BJ (cell line): ENCODE data around the gene SNX15. TPM values are rescaled to one million over a fixed set of nuclear protein-coding genes. Genes with fewer than 3 reads are reported as not detected.

Experiments used
- CTCF ChIA-PET: fragments of 350-600 bp; formaldehyde crosslinking; extraction: SDS; loops from one replicate; lab custom pipeline; 2021; ENCODE audit warnings: antibody characterized with exemption, inconsistent platforms; lab: Yijun Ruan, JAX
- POLR2A ChIA-PET: fragments of 300-600 bp; sonication (Branson Sonifier 250); formaldehyde crosslinking; extraction: SDS; loops from one replicate; lab custom pipeline; 2021; ENCODE audit warnings: antibody characterized with exemption; lab: Charles Lee
- DNase-seq: peaks from one replicate; pipeline ENCODE4 v3.0.0-alpha.2; 2011; ENCODE audit warnings: low read depth
- H3K27me3 ChIP-seq: 2 replicates; pipeline ENCODE4 v1.6.0; 2011; ENCODE audit warnings: low read length; ENCODE audit not compliant: control insufficient read depth, insufficient read depth
- H3K36me3 ChIP-seq: 2 replicates; pipeline ENCODE4 v1.5.1; 2011; ENCODE audit warnings: low read length; ENCODE audit not compliant: control insufficient read depth, insufficient read depth
- H3K4me3 ChIP-seq: 2 replicates; pipeline ENCODE4 v1.5.1; 2011; ENCODE audit warnings: low read depth, mild to moderate bottlenecking, control low read depth, low read length
- CTCF ChIP-seq: IDR thresholded peaks from 2 replicates; pipeline ENCODE4 v1.5.1; 2011; ENCODE audit warnings: low read depth, mild to moderate bottlenecking, control low read depth, inconsistent platforms, low read length, moderate library complexity; ENCODE audit not compliant: insufficient read depth
- polyA plus RNA-seq: library from polyadenylated mRNA; depleted of rRNA; stranded (reverse); fragments of >200 nt; gene quantifications from 2 replicates; pipeline ENCODE4 v1.2.3, GENCODE V29; 2011; rRNA removed
- small RNA-seq: library from RNA; depleted of rRNA; stranded (forward); fragments of <200 nt; gene quantifications from one replicate; pipeline ENCODE3, GENCODE V24; 2012; ENCODE audit warnings: low replicate concordance, low read depth; ENCODE audit not compliant: insufficient read length

SNX15 gene
- polyA plus RNA-seq, 1 experiment = 15.3 TPM

DNA sequence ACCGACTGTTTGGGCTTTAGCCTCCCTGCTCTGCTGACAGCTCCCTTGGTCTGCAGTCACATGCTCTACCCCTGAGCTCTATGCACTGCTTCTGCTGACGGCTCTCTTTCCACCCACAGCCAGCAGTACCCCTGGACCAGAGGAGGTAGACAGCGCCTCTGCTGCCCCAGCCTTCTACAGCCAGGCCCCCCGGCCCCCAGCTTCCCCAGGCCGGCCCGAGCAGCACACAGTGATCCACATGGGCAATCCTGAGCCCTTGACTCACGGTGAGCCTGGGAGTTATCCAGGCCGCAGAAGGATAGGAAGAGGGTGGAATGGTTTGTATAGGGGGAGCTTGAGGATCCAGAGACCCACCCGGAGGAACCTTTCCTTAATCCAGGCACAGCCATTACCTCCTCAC lies 59.6 kb downstream of the SNX15 start:
- ChIA-PET POLR2A (no interaction called here), CTCF (interaction anchor here (1.1 to 1.8 kb wide), 2 partner anchors 12 to 25 kb away, joined by 3 read pairs; partner anchors contain the start of gene TM7SF2)
- no peak for DNase-seq
- Histone ChIP-seq H3K4me3 (no peak overlapping the region), H3K36me3 (peaks cover 31% of the 10 kb centered on the region), H3K27me3 (no peaks in the 10 kb centered on the region)
- TF ChIP-seq CTCF = no peak

- no peak overlapping the region for H3K4me3 ChIP-seq
- TF ChIP-seq CTCF = no peak
- H3K36me3 ChIP-seq = peaks cover 31% of the 10 kb centered on the region
- ChIA-PET POLR2A (no interaction called here), CTCF (no interaction called here)
- H3K27me3 ChIP-seq = no peaks in the 10 kb centered on the region
- no peak for DNase-seq
Measured at GRCh38 chr11:65087216-65087615, 60.0 kb downstream of the SNX15 start.

- no peak for DNase-seq
- peaks cover 31% of the 10 kb centered on the region for H3K36me3 ChIP-seq
- no peak overlapping the region for H3K4me3 ChIP-seq
- no peak for TF ChIP-seq CTCF
- H3K27me3 ChIP-seq = no peaks in the 10 kb centered on the region
- ChIA-PET CTCF (no interaction called here), POLR2A (no interaction called here)
Measured at GRCh38 chr11:65087827-65088226, 60.6 kb downstream of the SNX15 start.

- no peak for DNase-seq
- no peak for TF ChIP-seq CTCF
- POLR2A ChIA-PET = no interaction called here
- H3K4me3 ChIP-seq = no peak overlapping the region
- no peaks in the 10 kb centered on the region for H3K27me3 ChIP-seq
- H3K36me3 ChIP-seq = peaks cover 31% of the 10 kb centered on the region
- CTCF ChIA-PET = interaction anchor here (1.0 to 11.9 kb wide), 3 partner anchors 21 to 246 kb away, joined by 3 to 152 read pairs (median 5); partner anchors contain the start of genes CDC42BPG, TM7SF2 and ZNHIT2
Measured at GRCh38 chr11:65089621-65090020, 62.4 kb downstream of the SNX15 start.

Small RNA genes lying within 50 kb of the gene (small RNA-seq; reads per million reads assigned to genes)
- gene MIR6879 (not detected), gene SNX15 (not detected)

Other genes starting within 250 kb of the SNX15 start
- gene SF1, start 248.9 kb upstream of the SNX15 start, polyA plus RNA-seq = 40.3 and 41.7 TPM in 2 replicates
- gene MAP4K2, start 224.2 kb upstream of the SNX15 start, polyA plus RNA-seq = 9.4 and 22.4 TPM in 2 replicates
- 14.4 and 27.8 TPM in 2 replicates for gene MEN1, start 216.9 kb upstream of the SNX15 start, polyA plus RNA-seq
- gene CDC42BPG, start 182.8 kb upstream of the SNX15 start, polyA plus RNA-seq = 0.01 and 0.02 TPM in 2 replicates
- 95.3 and 191 TPM in 2 replicates for gene EHD1, start 148.8 kb upstream of the SNX15 start, polyA plus RNA-seq
- gene ATG2A, start 110.2 kb upstream of the SNX15 start, polyA plus RNA-seq = 3.7 and 7.0 TPM in 2 replicates
- gene PPP2R5B, start 102.8 kb upstream of the SNX15 start, polyA plus RNA-seq = 16.0 and 18.5 TPM in 2 replicates
- gene GPHA2, start 91.5 kb upstream of the SNX15 start, polyA plus RNA-seq = not detected in 2 replicates
- gene MAJIN, start 55.3 kb upstream of the SNX15 start, polyA plus RNA-seq = not detected in 2 replicates
- 1.1 and 1.5 TPM in 2 replicates for gene BATF2, start 30.5 kb upstream of the SNX15 start, polyA plus RNA-seq
- gene ARL2, start 13.3 kb upstream of the SNX15 start, polyA plus RNA-seq = 117 and 141 TPM in 2 replicates
- gene SAC3D1, start 13.8 kb downstream of the SNX15 start, polyA plus RNA-seq = 5.9 and 7.3 TPM in 2 replicates
- gene NAALADL1, start 31.1 kb downstream of the SNX15 start, polyA plus RNA-seq = 25.4 and 38.7 TPM in 2 replicates
- gene CDCA5, start 56.6 kb downstream of the SNX15 start, polyA plus RNA-seq = 10.7 and 11.9 TPM in 2 replicates
- gene ZFPL1, start 56.8 kb downstream of the SNX15 start, polyA plus RNA-seq = 41.7 and 91.8 TPM in 2 replicates
- gene VPS51, start 68.8 kb downstream of the SNX15 start, polyA plus RNA-seq = 61.8 and 86.2 TPM in 2 replicates
- 5.0 and 8.2 TPM in 2 replicates for gene TM7SF2, start 84.4 kb downstream of the SNX15 start, polyA plus RNA-seq
- 3.6 and 4.6 TPM in 2 replicates for gene ZNHIT2, start 90.3 kb downstream of the SNX15 start, polyA plus RNA-seq
- gene FAU, start 94.7 kb downstream of the SNX15 start, polyA plus RNA-seq = 474 and 610 TPM in 2 replicates
- gene MRPL49, start 94.9 kb downstream of the SNX15 start, polyA plus RNA-seq = 54.4 and 68.5 TPM in 2 replicates
- gene SYVN1, start 107.1 kb downstream of the SNX15 start, polyA plus RNA-seq = 13.3 and 33.4 TPM in 2 replicates
- gene SPDYC, start 142.8 kb downstream of the SNX15 start, polyA plus RNA-seq = not detected in 2 replicates
- gene CAPN1, start 154.5 kb downstream of the SNX15 start, polyA plus RNA-seq = 75.4 and 181 TPM in 2 replicates
- gene POLA2, start 234.5 kb downstream of the SNX15 start, polyA plus RNA-seq = 11.8 and 14.5 TPM in 2 replicates